ENCODE data around the gene ABCB8.

Gene ABCB8

DNA sequence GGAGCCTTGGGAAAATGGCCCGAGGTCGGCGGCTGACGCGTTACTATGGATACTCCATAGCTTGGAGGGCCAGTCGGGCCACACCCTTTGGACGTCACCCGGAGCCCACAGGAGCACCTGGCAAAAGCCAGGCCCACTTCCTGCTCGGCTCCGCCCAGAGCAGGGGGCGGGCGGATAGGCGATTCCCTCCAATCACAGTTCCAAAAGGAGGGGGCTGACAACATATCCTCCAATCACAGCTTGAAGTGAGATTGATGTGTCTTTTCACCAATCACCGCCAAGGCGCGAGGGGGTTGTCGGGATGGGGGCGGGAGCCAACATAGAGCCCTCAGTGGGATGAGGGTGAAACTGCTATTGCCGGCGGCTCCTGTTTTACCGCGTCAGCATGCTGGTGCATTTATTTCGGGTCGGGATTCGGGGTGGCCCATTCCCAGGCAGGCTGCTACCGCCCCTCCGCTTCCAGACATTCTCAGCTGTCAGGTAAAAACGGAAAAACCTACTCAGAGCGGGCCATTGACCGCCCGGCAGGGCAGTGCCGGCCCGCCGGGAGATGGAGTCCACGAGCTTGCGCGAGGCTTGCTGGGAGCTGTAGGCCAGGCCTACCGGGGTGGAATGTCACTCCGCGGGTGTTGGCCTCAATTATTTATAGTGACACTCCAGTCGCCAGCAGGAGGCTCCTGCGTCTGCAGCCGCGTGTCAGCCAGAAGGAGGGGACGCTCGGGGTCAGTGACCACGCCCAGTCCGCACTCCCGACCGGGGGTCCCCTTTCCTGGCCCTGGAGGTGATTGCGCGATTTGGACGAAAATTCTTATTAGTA lies at the start of gene ABCB8:
Gene ABCB8 (plus strand): TSS at position 320 of the 817 bp plus-strand sequence. CDS start 66 bp downstream, at position 386.
- H3K4me3 ChIP-seq (replicated peaks; ENCODE audit: low read depth, low read length) = peak within 1 kb of the TSS; percentile 73
- DNase-seq (ENCODE audit: extremely low read depth, low read depth) = peak; percentile 99
- TF ChIP-seq, protein P1, sequence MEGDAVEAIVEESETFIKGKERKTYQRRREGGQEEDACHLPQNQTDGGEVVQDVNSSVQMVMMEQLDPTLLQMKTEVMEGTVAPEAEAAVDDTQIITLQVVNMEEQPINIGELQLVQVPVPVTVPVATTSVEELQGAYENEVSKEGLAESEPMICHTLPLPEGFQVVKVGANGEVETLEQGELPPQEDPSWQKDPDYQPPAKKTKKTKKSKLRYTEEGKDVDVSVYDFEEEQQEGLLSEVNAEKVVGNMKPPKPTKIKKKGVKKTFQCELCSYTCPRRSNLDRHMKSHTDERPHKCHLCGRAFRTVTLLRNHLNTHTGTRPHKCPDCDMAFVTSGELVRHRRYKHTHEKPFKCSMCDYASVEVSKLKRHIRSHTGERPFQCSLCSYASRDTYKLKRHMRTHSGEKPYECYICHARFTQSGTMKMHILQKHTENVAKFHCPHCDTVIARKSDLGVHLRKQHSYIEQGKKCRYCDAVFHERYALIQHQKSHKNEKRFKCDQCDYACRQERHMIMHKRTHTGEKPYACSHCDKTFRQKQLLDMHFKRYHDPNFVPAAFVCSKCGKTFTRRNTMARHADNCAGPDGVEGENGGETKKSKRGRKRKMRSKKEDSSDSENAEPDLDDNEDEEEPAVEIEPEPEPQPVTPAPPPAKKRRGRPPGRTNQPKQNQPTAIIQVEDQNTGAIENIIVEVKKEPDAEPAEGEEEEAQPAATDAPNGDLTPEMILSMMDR (IDR thresholded peaks at IDR 0.05; ENCODE audit: low read depth, low read length, missing control alignments) = peak; percentile 12

DNA sequence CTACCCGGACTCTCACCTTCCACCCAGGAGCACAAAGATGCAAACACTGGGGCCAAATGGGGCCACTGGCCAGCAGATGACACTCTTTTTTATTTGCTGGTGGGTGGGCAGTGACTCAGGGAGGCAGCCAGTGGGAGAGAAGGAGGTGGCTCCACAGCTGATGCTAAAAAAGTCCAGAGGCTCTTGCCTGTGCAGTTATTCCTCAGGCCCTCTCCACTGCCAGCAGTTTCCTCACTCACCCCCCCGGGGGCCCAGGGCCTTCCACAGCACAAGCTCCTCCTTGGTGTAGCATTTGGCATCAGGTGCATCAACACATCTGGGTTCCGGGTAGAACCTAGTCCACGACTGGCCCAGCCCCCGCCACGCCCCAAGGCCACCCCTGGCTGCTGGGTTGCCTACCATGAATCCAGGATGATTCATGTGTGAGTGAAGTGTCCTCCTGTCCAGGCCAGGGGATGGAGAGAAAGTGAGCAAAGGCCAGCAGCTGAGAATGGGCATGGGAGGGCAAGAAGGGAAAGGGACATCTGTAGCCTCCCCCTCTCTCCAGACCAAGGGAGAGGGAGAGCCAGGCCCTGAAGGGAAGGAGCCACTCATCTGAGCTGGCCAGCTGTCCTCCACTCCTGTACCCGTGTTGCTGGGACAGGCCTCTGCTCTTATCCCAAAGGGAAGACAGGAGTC lies 48.4 kb upstream of the ABCB8 start:
- DNase-seq (ENCODE audit: extremely low read depth, low read depth) = no peak
- TF ChIP-seq, protein P1 (IDR thresholded peaks at IDR 0.05; ENCODE audit: low read depth, low read length, missing control alignments) = no peak
- no peak overlapping the region for H3K4me3 ChIP-seq (replicated peaks; ENCODE audit: low read depth, low read length)

DNA sequence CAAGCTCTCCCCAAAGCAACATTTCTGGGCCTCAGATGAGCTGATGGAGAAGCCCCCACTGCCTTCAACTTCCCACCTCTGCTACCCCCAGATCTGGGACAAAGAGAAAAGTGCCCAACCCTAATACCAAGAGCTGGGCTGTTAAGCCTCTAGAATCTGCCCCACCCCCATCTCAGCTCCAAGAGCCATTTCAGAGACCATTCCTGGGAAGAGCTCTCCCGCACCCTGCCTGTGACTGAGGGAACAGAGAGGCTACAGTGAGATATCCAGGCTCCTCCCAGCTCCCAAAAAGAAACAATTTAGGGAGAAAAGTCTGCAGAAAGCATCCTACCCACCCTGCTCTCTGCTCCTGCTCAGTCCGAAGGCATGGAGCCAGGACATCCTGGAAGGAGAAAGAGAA lies 47.6 kb upstream of the ABCB8 start:
- TF ChIP-seq, protein P1 (IDR thresholded peaks at IDR 0.05; ENCODE audit: low read depth, low read length, missing control alignments) = no peak
- H3K4me3 ChIP-seq (replicated peaks; ENCODE audit: low read depth, low read length) = no peak overlapping the region
- no peak for DNase-seq (ENCODE audit: extremely low read depth, low read depth)

DNA sequence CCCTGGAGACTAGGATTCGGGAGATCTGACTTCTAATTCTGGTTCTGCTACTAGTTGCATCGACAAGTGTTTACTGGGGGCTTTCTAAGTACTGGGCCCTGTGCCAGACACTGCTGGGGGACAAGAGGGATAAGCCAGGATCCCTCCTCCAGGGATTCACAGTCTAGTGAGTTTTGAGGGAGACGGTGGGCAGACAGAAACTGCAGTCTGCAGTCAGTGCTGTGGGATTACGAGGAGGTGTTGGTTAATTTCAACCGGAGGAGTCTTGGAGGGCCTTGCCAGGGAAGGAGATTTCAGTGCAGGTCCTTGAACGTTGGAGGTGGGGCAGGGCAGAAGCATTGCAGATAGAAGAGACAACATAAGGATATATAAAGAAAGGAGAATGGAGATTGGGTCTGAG lies 46.6 kb upstream of the ABCB8 start:
- no peak overlapping the region for H3K4me3 ChIP-seq (replicated peaks; ENCODE audit: low read depth, low read length)
- TF ChIP-seq, protein P1 (IDR thresholded peaks at IDR 0.05; ENCODE audit: low read depth, low read length, missing control alignments) = no peak
- no peak for DNase-seq (ENCODE audit: extremely low read depth, low read depth)

DNA sequence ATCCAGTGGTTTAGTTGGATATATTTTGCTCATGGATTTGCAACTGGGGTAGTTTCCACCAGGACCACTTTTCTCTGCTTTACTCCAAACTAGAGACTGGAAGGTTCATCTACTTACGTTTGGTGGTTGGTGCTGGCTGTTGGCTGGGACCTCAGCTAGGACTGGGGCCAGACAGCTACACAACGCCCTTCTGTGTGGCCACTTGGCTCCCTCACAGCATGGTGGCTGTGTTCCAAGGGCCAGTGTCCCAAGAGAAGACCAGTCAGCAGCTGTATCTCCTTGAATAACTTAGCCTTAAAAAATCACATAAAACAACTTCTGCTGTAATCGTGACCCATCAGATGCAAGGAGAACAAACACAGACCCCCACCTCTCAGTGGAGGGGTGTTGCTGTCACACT lies 45.9 kb upstream of the ABCB8 start:
- H3K4me3 ChIP-seq (replicated peaks; ENCODE audit: low read depth, low read length) = no peak overlapping the region
- TF ChIP-seq, protein P1 (IDR thresholded peaks at IDR 0.05; ENCODE audit: low read depth, low read length, missing control alignments) = no peak
- DNase-seq (ENCODE audit: extremely low read depth, low read depth) = no peak

DNA sequence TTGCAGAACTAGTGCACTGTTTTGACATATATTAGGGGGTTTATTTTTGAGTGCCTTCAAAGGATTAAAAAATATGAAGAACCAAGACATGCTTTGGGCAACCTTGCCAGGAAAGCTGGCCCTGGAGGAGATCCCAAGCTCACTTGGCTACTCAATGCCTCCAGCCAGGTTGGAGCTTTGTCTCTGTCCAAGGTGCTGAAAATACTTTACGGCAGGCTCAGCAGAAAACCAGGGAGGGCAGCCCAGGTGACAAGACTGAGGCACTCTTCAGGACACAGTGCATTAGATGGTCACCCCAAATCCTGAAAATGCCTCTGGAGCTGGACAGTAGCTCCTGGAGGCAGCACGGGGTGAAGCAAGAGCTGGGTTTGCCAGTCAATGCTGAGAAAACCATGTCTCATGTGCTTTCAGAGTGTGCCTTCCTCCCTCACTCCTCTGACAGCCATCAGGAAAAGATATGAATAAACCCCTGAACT lies 44.3 kb upstream of the ABCB8 start:
- DNase-seq (ENCODE audit: extremely low read depth, low read depth) = no peak
- no peak overlapping the region for H3K4me3 ChIP-seq (replicated peaks; ENCODE audit: low read depth, low read length)
- TF ChIP-seq, protein P1 (IDR thresholded peaks at IDR 0.05; ENCODE audit: low read depth, low read length, missing control alignments) = no peak
